Measurements from ENCODE around the gene TBX2.

DNA sequence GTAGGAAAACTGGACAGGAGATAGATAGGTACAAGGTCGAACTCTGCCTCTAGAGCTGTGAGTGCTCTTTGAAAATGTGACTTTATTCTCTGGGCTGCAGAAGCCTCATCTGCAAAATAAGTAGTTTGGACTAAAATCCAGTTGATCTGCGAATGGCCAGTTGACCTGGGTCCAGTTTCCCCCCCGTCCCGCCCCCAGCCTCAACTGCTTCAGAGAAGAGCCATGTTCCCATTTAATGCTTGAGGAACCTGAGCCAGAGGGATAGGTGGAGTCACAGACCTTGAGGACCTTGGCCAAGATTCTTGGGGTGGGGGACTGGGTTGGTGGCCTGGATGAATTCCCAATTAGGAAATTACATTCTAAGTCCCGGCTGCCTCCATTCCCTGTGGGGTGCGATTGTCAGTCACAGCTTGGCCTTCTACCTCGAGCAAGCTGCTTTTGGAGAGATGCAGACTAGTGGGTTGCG is 14.1 kb downstream of the TBX2 start:
- TF ChIP-seq, protein P1, sequence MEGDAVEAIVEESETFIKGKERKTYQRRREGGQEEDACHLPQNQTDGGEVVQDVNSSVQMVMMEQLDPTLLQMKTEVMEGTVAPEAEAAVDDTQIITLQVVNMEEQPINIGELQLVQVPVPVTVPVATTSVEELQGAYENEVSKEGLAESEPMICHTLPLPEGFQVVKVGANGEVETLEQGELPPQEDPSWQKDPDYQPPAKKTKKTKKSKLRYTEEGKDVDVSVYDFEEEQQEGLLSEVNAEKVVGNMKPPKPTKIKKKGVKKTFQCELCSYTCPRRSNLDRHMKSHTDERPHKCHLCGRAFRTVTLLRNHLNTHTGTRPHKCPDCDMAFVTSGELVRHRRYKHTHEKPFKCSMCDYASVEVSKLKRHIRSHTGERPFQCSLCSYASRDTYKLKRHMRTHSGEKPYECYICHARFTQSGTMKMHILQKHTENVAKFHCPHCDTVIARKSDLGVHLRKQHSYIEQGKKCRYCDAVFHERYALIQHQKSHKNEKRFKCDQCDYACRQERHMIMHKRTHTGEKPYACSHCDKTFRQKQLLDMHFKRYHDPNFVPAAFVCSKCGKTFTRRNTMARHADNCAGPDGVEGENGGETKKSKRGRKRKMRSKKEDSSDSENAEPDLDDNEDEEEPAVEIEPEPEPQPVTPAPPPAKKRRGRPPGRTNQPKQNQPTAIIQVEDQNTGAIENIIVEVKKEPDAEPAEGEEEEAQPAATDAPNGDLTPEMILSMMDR (IDR thresholded peaks at IDR 0.05), result no peak
- TF ChIP-seq POLR2AphosphoS5 (IDR thresholded peaks at IDR 0.05; ENCODE audit: insufficient read depth in 1 of 2, low read depth in 1 of 2), result no peak
